Esophagus muscularis mucosa (tissue), 4 donors: ENCODE data around the gene GRID1.

ENCODE experiments used
- CTCF ChIP-seq, 3 experiments: fragments of 200-600 bp in 2 of 3; fragments of 450-650 bp in 1 of 3; sonication (generic) in 2 of 3; IDR thresholded peaks; one replicate each; pipeline ENCODE4 v1.5.1; 2017 to 2019; ENCODE audit warnings: antibody characterized with exemption in 3 of 3, mild to moderate bottlenecking in 2 of 3, moderate library complexity in 1 of 3
- EP300 ChIP-seq: sonication (generic); formaldehyde crosslinking; IDR thresholded peaks from one replicate; pipeline ENCODE4 v1.6.1; 2017; ENCODE audit warnings: antibody characterized with exemption
- POLR2A ChIP-seq: fragments of 450-650 bp; IDR thresholded peaks from one replicate; pipeline ENCODE4 v1.6.1; 2017; ENCODE audit warnings: antibody characterized with exemption, moderate library complexity, mild to moderate bottlenecking, low read depth

DNA sequence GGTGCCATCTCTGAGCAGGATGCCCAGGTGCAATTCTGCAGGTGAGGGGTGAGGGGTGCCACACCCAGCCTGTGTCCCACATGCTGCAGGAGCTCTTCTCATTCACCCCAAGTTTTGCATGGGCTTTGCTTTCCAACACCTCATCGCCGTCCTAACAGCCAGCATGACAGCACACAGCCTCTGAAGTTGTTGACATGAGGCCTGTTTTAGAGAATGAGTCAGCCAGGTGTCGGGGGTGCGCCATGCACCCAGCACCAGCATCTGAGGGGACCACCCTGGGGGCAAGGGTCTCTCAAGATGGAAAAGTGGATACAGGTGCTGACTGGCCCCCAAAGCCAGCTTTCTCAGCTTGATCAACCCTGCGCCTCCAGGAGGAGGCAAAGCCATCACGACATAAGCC lies 146.0 kb downstream of the GRID1 start:
- TF ChIP-seq CTCF (IDR thresholded peaks at IDR 0.05): no peak
- no peak for TF ChIP-seq POLR2A
- no peak for TF ChIP-seq EP300
